AG04449 (cell line): ENCODE measurements around the gene ITGB8.

Experiments
- CTCF ChIA-PET: fragments of 350-600 bp; formaldehyde crosslinking; extraction: SDS; loops from one replicate; lab custom pipeline; 2021; ENCODE audit warnings: antibody characterized with exemption; lab: Yijun Ruan, JAX
- POLR2A ChIA-PET: fragments of 400-600, 350-600 bp; formaldehyde crosslinking; extraction: SDS; loops from one replicate; lab custom pipeline; 2020; ENCODE audit warnings: antibody characterized with exemption, inconsistent platforms; lab: Yijun Ruan, JAX
- DNase-seq: peaks from one replicate; pipeline ENCODE4 v3.0.0-alpha.2; 2010; ENCODE audit warnings: low read depth, low spot score
- H3K4me3 ChIP-seq: 2 replicates; pipeline ENCODE4 v1.5.1; 2011; ENCODE audit warnings: low read depth, mild to moderate bottlenecking, control low read depth, low read length
- CTCF ChIP-seq: IDR thresholded peaks from one replicate; pipeline ENCODE4 v1.5.1; 2011; ENCODE audit warnings: mild to moderate bottlenecking, moderate library complexity, low read length, control low read depth, inconsistent platforms; ENCODE audit not compliant: insufficient read depth; ENCODE audit errors: missing control alignments

Gene ITGB8

GRCh38 chr7:20364571-20365196, 34.0 kb downstream of the ITGB8 start:
- ChIA-PET CTCF (no interaction called here), POLR2A (no interaction called here)
- no peak for TF ChIP-seq CTCF
- no peak overlapping the region for H3K4me3 ChIP-seq
- DNase-seq: no peak

GRCh38 chr7:20365486-20365885, 34.8 kb downstream of the ITGB8 start:
- POLR2A ChIA-PET: no interaction called here
- no peak for TF ChIP-seq CTCF
- H3K4me3 ChIP-seq: no peak overlapping the region
- DNase-seq: no peak
- CTCF ChIA-PET: no interaction called here

GRCh38 chr7:20374399-20374798, 43.7 kb downstream of the ITGB8 start:
- no peak for TF ChIP-seq CTCF
- DNase-seq: no peak
- ChIA-PET CTCF (interaction anchor here (1.1 kb wide), 1 partner anchor 26 kb away, joined by 3 read pairs; no protein-coding TSS in a partner anchor), POLR2A (no interaction called here)
- H3K4me3 ChIP-seq: no peak overlapping the region

- no peak overlapping the region for H3K4me3 ChIP-seq
- CTCF ChIA-PET: no interaction called here
- POLR2A ChIA-PET: no interaction called here
- DNase-seq: no peak
- TF ChIP-seq CTCF: no peak
These were observed 46.1 kb downstream of the ITGB8 start for GRCh38 chr7:20376796-20377195.

- TF ChIP-seq CTCF: no peak
- ChIA-PET CTCF (no interaction called here), POLR2A (no interaction called here)
- no peak for DNase-seq
- H3K4me3 ChIP-seq: no peak overlapping the region
These were observed 50.8 kb downstream of the ITGB8 start for GRCh38 chr7:20381406-20382034.

GRCh38 chr7:20383351-20383750, 52.7 kb downstream of the ITGB8 start:
- DNase-seq: no peak
- ChIA-PET CTCF (no interaction called here), POLR2A (no interaction called here)
- TF ChIP-seq CTCF: no peak
- no peak overlapping the region for H3K4me3 ChIP-seq
